Progenitor cell of endocrine pancreas (in vitro differentiated cells): ENCODE measurements around the gene SLC22A31. TPM values are rescaled to one million over a fixed set of nuclear protein-coding genes. Genes with fewer than 3 reads are reported as not detected.
"Not testable (repeated sequence)": the region's sequence is repeated elsewhere in the genome, so short reads cannot be mapped to it uniquely, and the experiment has no call there.

ENCODE experiments used
- DNase-seq: peaks from one replicate; pipeline ENCODE4 v3.0.0; 2021; ENCODE audit warnings: low spot score; ENCODE audit not compliant: unreplicated experiment
- H3K27ac Mint-ChIP-seq: 2 replicates; pipeline ENCODE4 v1.8.0; 2021; ENCODE audit warnings: mild to moderate bottlenecking, moderate library complexity, mixed read lengths
- H3K27me3 Mint-ChIP-seq: 2 replicates; pipeline ENCODE4 v1.8.0; 2021; ENCODE audit warnings: mixed read lengths
- H3K36me3 Mint-ChIP-seq: 2 replicates; pipeline ENCODE4 v1.8.0; 2022; ENCODE audit warnings: mixed read lengths; ENCODE audit not compliant: insufficient read depth
- H3K4me1 Mint-ChIP-seq: 2 replicates; pipeline ENCODE4 v1.8.0; 2021; ENCODE audit warnings: low read depth, mixed read lengths
- H3K4me3 Mint-ChIP-seq: 2 replicates; pipeline ENCODE4 v1.8.0; 2021; ENCODE audit warnings: low read depth, mild to moderate bottlenecking, moderate library complexity, mixed read lengths
- H3K9me3 Mint-ChIP-seq: 2 replicates; pipeline ENCODE4 v1.8.0; 2021; ENCODE audit warnings: low read depth, mixed read lengths
- CTCF ChIP-seq: fragments of 200-600 bp; sonication (generic); IDR thresholded peaks from one replicate; pipeline ENCODE4 v1.5.0; 2021; ENCODE audit warnings: antibody characterized with exemption, mild to moderate bottlenecking; ENCODE audit not compliant: unreplicated experiment
- total RNA-seq: library from RNA; stranded (reverse); gene quantifications from 2 replicates; pipeline ENCODE4 v1.2.1, GENCODE V29; 2021

The SLC22A31 gene
- total RNA-seq, 1 donor from 2014 or later, result 6.9 TPM

DNA sequence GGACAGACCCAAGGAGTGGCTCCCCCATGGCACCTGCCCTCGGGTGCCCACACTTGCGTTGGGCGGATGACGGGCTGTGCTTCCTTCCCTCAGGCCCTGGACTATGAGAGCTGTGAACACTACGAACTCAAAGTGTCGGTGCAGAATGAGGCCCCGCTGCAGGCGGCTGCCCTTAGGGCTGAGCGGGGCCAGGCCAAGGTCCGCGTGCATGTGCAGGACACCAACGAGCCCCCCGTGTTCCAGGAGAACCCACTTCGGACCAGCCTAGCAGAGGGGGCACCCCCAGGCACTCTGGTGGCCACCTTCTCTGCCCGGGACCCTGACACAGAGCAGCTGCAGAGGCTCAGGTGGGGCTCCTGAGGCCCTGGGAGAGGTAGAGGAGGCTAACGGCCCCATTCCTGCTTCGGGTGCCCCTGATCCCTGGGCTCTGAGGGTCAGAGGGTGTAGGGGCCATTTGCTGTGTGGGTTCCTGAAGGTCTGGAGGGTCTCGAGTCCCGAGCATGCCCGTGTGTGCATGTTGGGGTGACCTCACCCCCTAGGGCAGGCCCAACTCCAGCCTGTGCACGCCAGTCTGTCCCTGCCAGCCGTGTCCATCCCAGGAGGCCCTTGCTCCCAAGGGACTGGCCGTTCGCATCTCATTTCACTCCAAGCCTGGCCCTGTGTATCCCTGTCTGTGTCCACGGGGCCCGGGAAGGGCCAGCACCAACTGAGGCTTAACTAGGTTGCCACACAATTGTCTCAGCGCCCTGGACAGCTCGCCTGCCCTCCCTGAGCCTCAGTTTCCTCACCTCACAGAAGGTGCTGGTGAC lies 10.0 kb downstream of the SLC22A31 start:
- Mint-ChIP-seq H3K4me3 (no peak overlapping the region), H3K9me3 (no peaks in the 10 kb centered on the region), H3K36me3 (no peaks in the 10 kb centered on the region)

GRCh38 chr16:89189358-89190025 lies 10.8 kb downstream of the SLC22A31 start:
- H3K36me3 Mint-ChIP-seq, result no peaks in the 10 kb centered on the region
- H3K4me1 Mint-ChIP-seq, result no peaks in the 10 kb centered on the region
- H3K9me3 Mint-ChIP-seq, result no peaks in the 10 kb centered on the region
- no peak for DNase-seq
- peaks cover 27% of the 10 kb centered on the region for H3K27me3 Mint-ChIP-seq
- no peak overlapping the region for H3K4me3 Mint-ChIP-seq
- H3K27ac Mint-ChIP-seq, result peak overlapping the region; percentile 29
- no peak for TF ChIP-seq CTCF

More for the DNA sequence above, 10.0 kb downstream of the SLC22A31 start:
- Mint-ChIP-seq H3K4me1 (no peaks in the 10 kb centered on the region), H3K27me3 (peaks cover 25% of the 10 kb centered on the region), H3K27ac (no peak overlapping the region)
- DNase-seq, result peak; percentile 12
- TF ChIP-seq CTCF, result no peak

DNA sequence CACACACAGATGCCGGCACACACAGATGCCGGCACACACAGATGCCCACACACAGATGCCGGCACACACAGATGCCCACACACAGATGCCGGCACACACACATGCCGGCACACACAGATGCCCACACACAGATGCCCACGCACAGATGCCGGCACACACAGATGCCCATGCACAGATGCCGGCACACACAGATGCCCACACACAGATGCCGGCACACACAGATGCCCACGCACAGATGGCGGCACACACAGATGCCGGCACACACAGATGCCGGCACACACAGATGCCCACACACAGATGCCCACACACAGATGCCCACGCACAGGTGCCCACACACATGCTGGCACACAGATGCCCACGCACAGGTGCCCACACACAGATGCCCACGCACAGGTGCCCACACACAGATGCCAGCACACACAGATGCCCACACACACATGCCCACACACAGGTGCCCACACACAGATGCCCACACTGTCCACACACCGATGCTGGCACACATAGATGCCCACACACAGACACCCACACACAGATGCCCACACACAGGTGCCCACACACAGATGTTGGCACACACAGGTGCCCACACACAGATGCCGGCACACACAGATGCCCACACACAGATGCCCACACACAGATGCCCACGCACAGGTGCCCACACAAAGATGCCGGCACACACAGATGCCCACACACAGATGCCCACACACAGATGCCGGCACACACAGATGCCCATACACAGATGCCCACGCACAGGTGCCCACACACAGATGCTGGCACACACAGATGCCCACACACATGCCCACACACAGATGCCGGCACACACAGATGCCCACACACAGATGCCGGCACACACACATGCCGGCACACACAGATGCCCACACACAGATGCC lies 11.6 kb downstream of the SLC22A31 start:
- not testable (repeated sequence) for H3K9me3 Mint-ChIP-seq, DNase-seq, H3K27ac Mint-ChIP-seq, H3K4me3 Mint-ChIP-seq, H3K4me1 Mint-ChIP-seq, H3K36me3 Mint-ChIP-seq
- peaks cover 26% of the 10 kb centered on the region for H3K27me3 Mint-ChIP-seq

GRCh38 chr16:89187770-89188392 lies 12.5 kb downstream of the SLC22A31 start:
- no peak for TF ChIP-seq CTCF
- Mint-ChIP-seq H3K27ac (peak overlapping the region; percentile 93), H3K4me3 (no peak overlapping the region), H3K4me1 (no peaks in the 10 kb centered on the region), H3K36me3 (no peaks in the 10 kb centered on the region), H3K27me3 (peaks cover 33% of the 10 kb centered on the region), H3K9me3 (no peaks in the 10 kb centered on the region)
- DNase-seq, result peak; percentile 11

DNA sequence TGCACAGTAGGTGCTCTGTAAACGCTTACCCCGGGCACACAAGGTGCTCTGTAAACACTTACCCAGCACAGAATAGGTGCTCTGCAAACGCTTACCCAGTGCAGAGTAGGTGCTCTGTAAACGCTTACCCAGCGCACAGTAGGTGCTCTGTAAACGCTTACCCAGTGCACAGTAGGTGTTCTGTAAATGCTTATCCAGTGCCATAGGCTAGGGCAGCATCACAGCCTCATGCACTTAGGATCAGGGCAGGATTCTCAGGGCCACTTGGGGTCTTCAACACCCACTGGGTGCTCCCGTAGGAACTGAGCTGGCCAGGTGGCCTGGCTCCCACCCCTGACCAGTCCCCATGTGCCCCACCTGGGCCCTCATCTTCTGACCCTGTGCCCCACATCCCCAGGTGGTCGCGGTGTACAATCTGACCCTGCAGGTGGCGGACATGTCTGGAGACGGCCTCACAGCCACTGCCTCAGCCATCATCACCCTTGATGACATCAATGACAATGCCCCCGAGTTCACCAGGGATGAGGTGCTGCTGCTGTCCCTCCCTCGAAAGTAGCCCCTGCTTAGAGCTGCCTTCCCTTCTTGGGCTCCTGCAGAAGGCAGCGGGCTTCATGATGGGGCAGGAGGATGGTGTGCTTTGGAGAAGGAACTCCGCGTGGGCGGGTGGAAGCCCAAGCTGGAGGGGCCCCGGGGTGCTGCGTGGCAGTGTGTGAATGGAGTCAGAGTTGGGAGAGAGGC lies 13.1 kb downstream of the SLC22A31 start:
- H3K36me3 Mint-ChIP-seq, result no peaks in the 10 kb centered on the region
- peak overlapping the region; percentile 93 for H3K27ac Mint-ChIP-seq
- TF ChIP-seq CTCF, result no peak
- peaks cover 38% of the 10 kb centered on the region for H3K27me3 Mint-ChIP-seq
- H3K4me1 Mint-ChIP-seq, result no peaks in the 10 kb centered on the region
- H3K9me3 Mint-ChIP-seq, result no peaks in the 10 kb centered on the region
- no peak overlapping the region for H3K4me3 Mint-ChIP-seq
- DNase-seq, result peak; percentile 33

GRCh38 chr16:89186593-89187031 lies 13.7 kb downstream of the SLC22A31 start:
- peaks cover 38% of the 10 kb centered on the region for H3K27me3 Mint-ChIP-seq
- not testable (repeated sequence) for H3K27ac Mint-ChIP-seq, H3K4me1 Mint-ChIP-seq, H3K9me3 Mint-ChIP-seq, H3K4me3 Mint-ChIP-seq, H3K36me3 Mint-ChIP-seq, DNase-seq

DNA sequence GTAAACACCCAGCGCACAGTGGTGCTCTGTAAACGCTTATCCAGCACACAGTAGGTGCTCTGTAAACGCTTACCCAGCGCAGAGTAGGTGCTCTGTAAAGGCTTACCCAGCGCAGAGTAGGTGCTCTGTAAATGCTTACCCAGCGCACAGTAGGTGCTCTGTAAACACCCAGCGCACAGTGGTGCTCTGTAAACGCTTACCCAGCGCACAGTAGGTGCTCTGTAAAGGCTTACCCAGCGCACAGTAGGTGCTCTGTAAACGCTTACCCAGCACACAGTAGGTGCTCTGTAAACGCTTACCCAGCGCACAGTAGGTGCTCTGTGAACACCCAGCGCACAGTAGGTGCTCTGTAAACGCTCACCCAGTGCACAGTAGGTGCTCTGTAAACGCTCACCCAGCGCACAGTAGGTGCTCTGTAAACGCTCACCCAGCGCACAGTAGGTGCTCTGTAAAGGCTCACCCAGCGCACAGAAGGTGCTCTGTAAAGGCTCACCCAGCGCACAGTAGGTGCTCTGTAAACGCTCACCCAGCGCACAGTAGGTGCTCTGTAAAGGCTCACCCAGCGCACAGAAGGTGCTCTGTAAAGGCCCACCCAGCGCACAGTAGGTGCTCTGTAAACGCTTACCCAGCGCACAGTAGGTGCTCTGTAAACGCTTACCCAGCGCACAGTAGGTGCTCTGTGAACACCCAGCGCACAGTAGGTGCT lies 14.3 kb downstream of the SLC22A31 start:
- H3K36me3 Mint-ChIP-seq, DNase-seq, H3K4me1 Mint-ChIP-seq, H3K9me3 Mint-ChIP-seq, H3K4me3 Mint-ChIP-seq: not testable (repeated sequence)
- Mint-ChIP-seq H3K27ac (peak overlapping the region; percentile 29), H3K27me3 (peaks cover 35% of the 10 kb centered on the region)
